ENCODE results near the gene MXI1.

Gene MXI1

GRCh38 chr10:110207805-110208613 lies 604 bp downstream of the MXI1 start:
- Histone ChIP-seq H3K9me3 (ENCODE audit: severe bottlenecking) (no peaks in the 10 kb centered on the region), H3K36me3 (no peaks in the 10 kb centered on the region), H3K27me3 (ENCODE audit: insufficient read depth, low read depth, severe bottlenecking) (no peaks in the 10 kb centered on the region), H3K4me3 (ENCODE audit: low read depth, low read length) (peak overlapping the region; percentile 65), H3K27ac (peak overlapping the region; percentile 47)
- no peak for TF ChIP-seq CTCF (IDR thresholded peaks at IDR 0.05; ENCODE audit: low read depth, low read length)
- peak; percentile 45 for DNase-seq

GRCh38 chr10:110208614-110209453 lies 1.4 kb downstream of the MXI1 start:
- Histone ChIP-seq H3K27me3 (ENCODE audit: insufficient read depth, low read depth, severe bottlenecking) (no peaks in the 10 kb centered on the region), H3K4me3 (ENCODE audit: low read depth, low read length) (peak overlapping the region; percentile 65), H3K36me3 (no peaks in the 10 kb centered on the region), H3K9me3 (ENCODE audit: severe bottlenecking) (no peaks in the 10 kb centered on the region), H3K27ac (peak overlapping the region; percentile 22)
- no peak for TF ChIP-seq CTCF (IDR thresholded peaks at IDR 0.05; ENCODE audit: low read depth, low read length)
- peak; percentile 25 for DNase-seq

- TF ChIP-seq CTCF (IDR thresholded peaks at IDR 0.05; ENCODE audit: low read depth, low read length) = no peak
- DNase-seq = peak; percentile 50
- peak overlapping the region; percentile 22 for H3K27ac ChIP-seq
- H3K36me3 ChIP-seq = no peaks in the 10 kb centered on the region
- peak overlapping the region; percentile 65 for H3K4me3 ChIP-seq (ENCODE audit: low read depth, low read length)
- no peaks in the 10 kb centered on the region for H3K27me3 ChIP-seq (ENCODE audit: insufficient read depth, low read depth, severe bottlenecking)
- no peaks in the 10 kb centered on the region for H3K9me3 ChIP-seq (ENCODE audit: severe bottlenecking)
Observed at GRCh38 chr10:110209454-110209925, 2.1 kb downstream of the MXI1 start.

GRCh38 chr10:110209926-110210673 lies 2.7 kb downstream of the MXI1 start:
- Histone ChIP-seq H3K9me3 (ENCODE audit: severe bottlenecking) (no peaks in the 10 kb centered on the region), H3K4me3 (ENCODE audit: low read depth, low read length) (peak overlapping the region; percentile 65), H3K36me3 (no peaks in the 10 kb centered on the region), H3K27me3 (ENCODE audit: insufficient read depth, low read depth, severe bottlenecking) (no peaks in the 10 kb centered on the region), H3K27ac (peak overlapping the region; percentile 80)
- TF ChIP-seq CTCF (IDR thresholded peaks at IDR 0.05; ENCODE audit: low read depth, low read length) = no peak
- peak; percentile 22 for DNase-seq

- peak overlapping the region; percentile 80 for H3K27ac ChIP-seq
- H3K36me3 ChIP-seq = no peaks in the 10 kb centered on the region
- no peaks in the 10 kb centered on the region for H3K27me3 ChIP-seq (ENCODE audit: insufficient read depth, low read depth, severe bottlenecking)
- H3K9me3 ChIP-seq (ENCODE audit: severe bottlenecking) = no peaks in the 10 kb centered on the region
- peak; percentile 97 for DNase-seq
- H3K4me3 ChIP-seq (ENCODE audit: low read depth, low read length) = peak overlapping the region; percentile 65
- TF ChIP-seq CTCF (IDR thresholded peaks at IDR 0.05; ENCODE audit: low read depth, low read length) = no peak
Observed at GRCh38 chr10:110210674-110211464, 3.5 kb downstream of the MXI1 start.

Data from WERI-Rb-1 (cell line).